ENCODE measurements around the gene TADA1. TPM values are rescaled to one million over a fixed set of nuclear protein-coding genes. Genes with fewer than 3 reads are reported as not detected.

The TADA1 gene
- total RNA-seq, 1 donor from 2014 or later: 9.9 TPM

DNA sequence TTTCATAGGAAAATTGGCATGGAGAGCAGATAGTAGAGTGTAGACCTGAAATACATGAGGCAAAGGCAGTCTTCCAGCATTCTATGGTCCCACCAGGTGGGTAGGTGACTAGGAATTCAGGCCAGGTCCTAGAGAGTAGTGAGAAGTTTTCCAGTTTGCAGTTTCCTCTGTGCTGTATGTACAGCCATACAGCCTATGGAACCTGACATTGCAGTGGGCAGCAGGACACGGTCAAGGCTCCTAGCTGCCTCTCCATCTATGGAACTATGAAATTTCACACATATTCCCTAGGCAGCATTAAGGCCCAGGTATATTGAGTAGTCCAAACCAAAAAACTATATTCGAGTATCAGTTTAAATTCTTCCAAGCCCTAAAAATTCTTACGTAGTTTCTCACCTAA, 20.5 kb downstream of the TADA1 start:
- no peaks in the 10 kb centered on the region for H3K4me1 ChIP-seq (ENCODE audit: insufficient read depth, low read length)
- H3K9me3 ChIP-seq (ENCODE audit: insufficient read depth, low read depth, low read length): no peaks in the 10 kb centered on the region
- H3K79me2 ChIP-seq (ENCODE audit: insufficient read depth, low read length): peaks cover 13% of the 10 kb centered on the region
- Mint-ChIP-seq H3K27me3 (ENCODE audit: low read depth, unreplicated experiment) (no peaks in the 10 kb centered on the region), H3K36me3 (ENCODE audit: low read depth, unreplicated experiment) (peaks cover 20% of the 10 kb centered on the region), H3K9me3 (ENCODE audit: unreplicated experiment) (no peaks in the 10 kb centered on the region), H3K27ac (ENCODE audit: unreplicated experiment) (no peak overlapping the region), H3K4me1 (ENCODE audit: low read depth, unreplicated experiment) (peaks cover 7% of the 10 kb centered on the region), H3K4me3 (ENCODE audit: unreplicated experiment) (no peak overlapping the region)
- H3K27me3 ChIP-seq (ENCODE audit: insufficient read depth, low read length): no peaks in the 10 kb centered on the region
- FAIRE-seq (no peak), DNase-seq (ENCODE audit: low read depth) (no peak)
- no peak overlapping the region for H3K27ac ChIP-seq (ENCODE audit: low read depth, low read length)
- no peak overlapping the region for H3K4me3 ChIP-seq (ENCODE audit: insufficient read depth, low read depth, low read length)
- no peak overlapping the region for H3K4me2 ChIP-seq (ENCODE audit: low read length)
- TF ChIP-seq, protein P1, sequence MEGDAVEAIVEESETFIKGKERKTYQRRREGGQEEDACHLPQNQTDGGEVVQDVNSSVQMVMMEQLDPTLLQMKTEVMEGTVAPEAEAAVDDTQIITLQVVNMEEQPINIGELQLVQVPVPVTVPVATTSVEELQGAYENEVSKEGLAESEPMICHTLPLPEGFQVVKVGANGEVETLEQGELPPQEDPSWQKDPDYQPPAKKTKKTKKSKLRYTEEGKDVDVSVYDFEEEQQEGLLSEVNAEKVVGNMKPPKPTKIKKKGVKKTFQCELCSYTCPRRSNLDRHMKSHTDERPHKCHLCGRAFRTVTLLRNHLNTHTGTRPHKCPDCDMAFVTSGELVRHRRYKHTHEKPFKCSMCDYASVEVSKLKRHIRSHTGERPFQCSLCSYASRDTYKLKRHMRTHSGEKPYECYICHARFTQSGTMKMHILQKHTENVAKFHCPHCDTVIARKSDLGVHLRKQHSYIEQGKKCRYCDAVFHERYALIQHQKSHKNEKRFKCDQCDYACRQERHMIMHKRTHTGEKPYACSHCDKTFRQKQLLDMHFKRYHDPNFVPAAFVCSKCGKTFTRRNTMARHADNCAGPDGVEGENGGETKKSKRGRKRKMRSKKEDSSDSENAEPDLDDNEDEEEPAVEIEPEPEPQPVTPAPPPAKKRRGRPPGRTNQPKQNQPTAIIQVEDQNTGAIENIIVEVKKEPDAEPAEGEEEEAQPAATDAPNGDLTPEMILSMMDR (IDR thresholded peaks at IDR 0.05; ENCODE audit: insufficient read depth, low read depth, low read length): no peak
- TF ChIP-seq EZH2 (IDR thresholded peaks at IDR 0.05; ENCODE audit: insufficient read depth, low read length): no peak
- no peak overlapping the region for H2AFZ ChIP-seq (ENCODE audit: low read depth, low read length)
- H4K20me1 ChIP-seq (ENCODE audit: insufficient read depth, low read length): peaks cover 50% of the 10 kb centered on the region
- H3K36me3 ChIP-seq (ENCODE audit: insufficient read depth, low read length): peaks cover 49% of the 10 kb centered on the region
- no peak overlapping the region for H3K9ac ChIP-seq (ENCODE audit: low read length)

DNA sequence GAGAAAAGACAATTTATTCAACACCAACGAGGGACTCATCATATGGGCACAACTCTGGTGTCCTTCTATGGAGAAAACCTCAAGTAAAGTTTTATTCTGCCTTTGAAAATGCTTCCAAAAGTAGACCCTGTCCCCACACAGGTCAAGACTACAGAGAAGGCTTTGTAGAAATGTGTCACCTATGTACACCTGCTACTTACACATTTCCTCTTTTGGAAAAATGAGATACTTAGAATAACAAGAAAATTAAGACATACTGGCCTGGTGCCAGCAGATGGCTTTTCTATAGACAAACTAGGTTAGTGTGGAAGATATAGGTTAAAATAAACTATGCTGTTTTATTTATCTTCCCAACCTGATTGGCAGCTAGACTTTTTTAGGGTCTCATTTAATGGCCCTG, 23.1 kb downstream of the TADA1 start:
- Histone ChIP-seq H3K4me3 (ENCODE audit: insufficient read depth, low read depth, low read length) (no peak overlapping the region), H3K9me3 (ENCODE audit: insufficient read depth, low read depth, low read length) (no peaks in the 10 kb centered on the region), H3K27me3 (ENCODE audit: insufficient read depth, low read length) (no peaks in the 10 kb centered on the region), H3K4me2 (ENCODE audit: low read length) (no peak overlapping the region), H3K27ac (ENCODE audit: low read depth, low read length) (no peak overlapping the region), H3K36me3 (ENCODE audit: insufficient read depth, low read length) (peaks cover 65% of the 10 kb centered on the region), H3K9ac (ENCODE audit: low read length) (no peak overlapping the region), H2AFZ (ENCODE audit: low read depth, low read length) (no peak overlapping the region), H3K4me1 (ENCODE audit: insufficient read depth, low read length) (no peaks in the 10 kb centered on the region), H3K79me2 (ENCODE audit: insufficient read depth, low read length) (peaks cover 35% of the 10 kb centered on the region), H4K20me1 (ENCODE audit: insufficient read depth, low read length) (peaks cover 57% of the 10 kb centered on the region)
- no peak overlapping the region for H3K27ac Mint-ChIP-seq (ENCODE audit: unreplicated experiment)
- DNase-seq (ENCODE audit: low read depth) (no peak), FAIRE-seq (no peak)
- H3K4me3 Mint-ChIP-seq (ENCODE audit: unreplicated experiment): no peak overlapping the region
- no peak for TF ChIP-seq EZH2 (IDR thresholded peaks at IDR 0.05; ENCODE audit: insufficient read depth, low read length)
- TF ChIP-seq, protein P1 (IDR thresholded peaks at IDR 0.05; ENCODE audit: insufficient read depth, low read depth, low read length): no peak
- H3K27me3 Mint-ChIP-seq (ENCODE audit: low read depth, unreplicated experiment): no peaks in the 10 kb centered on the region
- H3K9me3 Mint-ChIP-seq (ENCODE audit: unreplicated experiment): no peaks in the 10 kb centered on the region
- H3K4me1 Mint-ChIP-seq (ENCODE audit: low read depth, unreplicated experiment): peaks cover 4% of the 10 kb centered on the region
- peaks cover 33% of the 10 kb centered on the region for H3K36me3 Mint-ChIP-seq (ENCODE audit: low read depth, unreplicated experiment)

DNA sequence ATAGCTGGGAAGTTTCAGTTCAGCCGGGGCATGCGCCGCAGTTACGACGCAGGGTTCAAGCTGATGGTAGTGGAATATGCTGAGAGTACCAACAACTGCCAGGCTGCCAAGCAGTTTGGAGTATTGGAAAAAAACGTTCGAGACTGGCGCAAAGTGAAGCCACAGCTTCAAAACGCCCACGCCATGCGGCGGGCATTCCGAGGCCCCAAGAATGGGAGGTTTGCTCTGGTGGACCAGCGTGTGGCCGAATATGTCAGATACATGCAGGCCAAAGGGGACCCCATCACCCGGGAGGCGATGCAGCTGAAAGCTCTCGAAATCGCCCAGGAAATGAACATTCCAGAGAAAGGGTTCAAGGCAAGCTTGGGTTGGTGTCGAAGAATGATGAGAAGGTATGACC, 26.9 kb downstream of the TADA1 start:
- DNase-seq (ENCODE audit: low read depth): no peak
- Histone ChIP-seq H2AFZ (ENCODE audit: low read depth, low read length) (no peak overlapping the region), H4K20me1 (ENCODE audit: insufficient read depth, low read length) (peaks cover 82% of the 10 kb centered on the region), H3K27me3 (ENCODE audit: insufficient read depth, low read length) (no peaks in the 10 kb centered on the region), H3K79me2 (ENCODE audit: insufficient read depth, low read length) (peaks cover 61% of the 10 kb centered on the region), H3K36me3 (ENCODE audit: insufficient read depth, low read length) (peaks cover 76% of the 10 kb centered on the region), H3K4me2 (ENCODE audit: low read length) (no peak overlapping the region), H3K4me1 (ENCODE audit: insufficient read depth, low read length) (peaks cover 6% of the 10 kb centered on the region), H3K9ac (ENCODE audit: low read length) (no peak overlapping the region), H3K4me3 (ENCODE audit: insufficient read depth, low read depth, low read length) (no peak overlapping the region), H3K27ac (ENCODE audit: low read depth, low read length) (no peak overlapping the region), H3K9me3 (ENCODE audit: insufficient read depth, low read depth, low read length) (no peaks in the 10 kb centered on the region)
- Mint-ChIP-seq H3K4me1 (ENCODE audit: low read depth, unreplicated experiment) (peaks cover 12% of the 10 kb centered on the region), H3K27ac (ENCODE audit: unreplicated experiment) (no peak overlapping the region), H3K4me3 (ENCODE audit: unreplicated experiment) (no peak overlapping the region), H3K36me3 (ENCODE audit: low read depth, unreplicated experiment) (peaks cover 40% of the 10 kb centered on the region), H3K27me3 (ENCODE audit: low read depth, unreplicated experiment) (no peaks in the 10 kb centered on the region), H3K9me3 (ENCODE audit: unreplicated experiment) (no peaks in the 10 kb centered on the region)
- TF ChIP-seq, protein P1 (IDR thresholded peaks at IDR 0.05; ENCODE audit: insufficient read depth, low read depth, low read length): no peak
- TF ChIP-seq EZH2 (IDR thresholded peaks at IDR 0.05; ENCODE audit: insufficient read depth, low read length): no peak
- FAIRE-seq: no peak
